Colonic mucosa (tissue), 4 donors: ENCODE data around the gene SNX5. TPM values are rescaled to one million over a fixed set of nuclear protein-coding genes. Genes with fewer than 3 reads are reported as not detected.

Experiments used
- DNase-seq: peaks from one replicate; pipeline ENCODE4 v3.0.0-alpha.2; 2020
- H3K27ac ChIP-seq: fragments of 200-600 bp; one replicate; pipeline ENCODE4 v1.8.0; 2021
- H3K27me3 ChIP-seq: fragments of 200-600 bp; one replicate; pipeline ENCODE4 v1.8.0; 2021
- H3K36me3 ChIP-seq: fragments of 200-600 bp; one replicate; pipeline ENCODE4 v1.8.0; 2021
- H3K4me1 ChIP-seq: fragments of 200-600 bp; one replicate; pipeline ENCODE4 v1.8.0; 2021; ENCODE audit warnings: mild to moderate bottlenecking
- H3K4me3 ChIP-seq: fragments of 200-600 bp; one replicate; pipeline ENCODE4 v1.8.0; 2021
- H3K9ac ChIP-seq, 2 donors: one replicate each; pipeline ENCODE4 v1.7.0; 2013; ENCODE audit warnings: control low read depth in 2 of 2, low read depth in 2 of 2, low read length in 2 of 2
- H3K9me3 ChIP-seq: fragments of 200-600 bp; one replicate; pipeline ENCODE4 v1.8.0; 2021
- intact Hi-C: fragments of 100-400 bp; cut with DNase I; formaldehyde crosslinking; loops from one replicate; pipeline ENCODE4 v1.14.1; 2022
- total RNA-seq, 2 donors: library from RNA; stranded (reverse); fragmentation: NEBNext Ultra II Directional in 1 of 2; extraction: Animal tissue kit (Norgen Biotek cat#: 25700) in 1 of 2; gene quantifications; one replicate each; pipeline ENCODE4 v1.2.1, GENCODE V29; 2021
- TF ChIP-seq, protein P1 (sequence below): fragments of 200-600 bp; IDR thresholded peaks from one replicate; pipeline ENCODE4 v1.8.0; 2022; ENCODE audit warnings: antibody characterized with exemption, mild to moderate bottlenecking
- donor health status: healthy.
- donor health status: DM: no; HTN: no; CAD: no.
- donor health status: DM: no; HTN: no; CAD: no.

Gene SNX5
- total RNA-seq, 2 donors from 2014 or later, result 116 to 119 TPM

DNA sequence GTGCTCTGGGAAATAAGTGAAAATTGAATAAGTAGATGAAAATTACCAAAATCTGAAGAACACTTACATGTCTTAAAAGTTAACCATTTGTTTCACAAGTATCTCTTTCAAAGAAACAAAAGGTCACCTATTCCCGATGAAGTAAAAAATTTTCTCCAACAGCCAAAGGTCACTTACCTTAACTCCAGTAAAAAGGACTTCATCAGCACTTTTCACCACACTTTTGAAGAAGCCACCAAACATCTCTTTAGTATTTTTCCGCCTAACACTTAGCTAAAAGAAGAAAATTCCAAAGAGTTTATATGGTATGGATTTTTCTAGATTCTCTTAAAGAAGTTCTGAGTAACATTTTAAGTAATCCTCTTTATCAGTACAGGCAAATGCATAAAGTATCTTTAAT, 17.3 kb downstream of the SNX5 start:
- DNase-seq, result no peak
- H3K4me3 ChIP-seq, result no peak overlapping the region
- H3K9me3 ChIP-seq, result no peaks in the 10 kb centered on the region
- H3K36me3 ChIP-seq, result peaks cover 20% of the 10 kb centered on the region
- intact Hi-C loops, result no loop called here
- no peak overlapping the region for H3K9ac ChIP-seq
- H3K27ac ChIP-seq, result no peak overlapping the region
- no peaks in the 10 kb centered on the region for H3K27me3 ChIP-seq
- TF ChIP-seq, protein P1, sequence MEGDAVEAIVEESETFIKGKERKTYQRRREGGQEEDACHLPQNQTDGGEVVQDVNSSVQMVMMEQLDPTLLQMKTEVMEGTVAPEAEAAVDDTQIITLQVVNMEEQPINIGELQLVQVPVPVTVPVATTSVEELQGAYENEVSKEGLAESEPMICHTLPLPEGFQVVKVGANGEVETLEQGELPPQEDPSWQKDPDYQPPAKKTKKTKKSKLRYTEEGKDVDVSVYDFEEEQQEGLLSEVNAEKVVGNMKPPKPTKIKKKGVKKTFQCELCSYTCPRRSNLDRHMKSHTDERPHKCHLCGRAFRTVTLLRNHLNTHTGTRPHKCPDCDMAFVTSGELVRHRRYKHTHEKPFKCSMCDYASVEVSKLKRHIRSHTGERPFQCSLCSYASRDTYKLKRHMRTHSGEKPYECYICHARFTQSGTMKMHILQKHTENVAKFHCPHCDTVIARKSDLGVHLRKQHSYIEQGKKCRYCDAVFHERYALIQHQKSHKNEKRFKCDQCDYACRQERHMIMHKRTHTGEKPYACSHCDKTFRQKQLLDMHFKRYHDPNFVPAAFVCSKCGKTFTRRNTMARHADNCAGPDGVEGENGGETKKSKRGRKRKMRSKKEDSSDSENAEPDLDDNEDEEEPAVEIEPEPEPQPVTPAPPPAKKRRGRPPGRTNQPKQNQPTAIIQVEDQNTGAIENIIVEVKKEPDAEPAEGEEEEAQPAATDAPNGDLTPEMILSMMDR, result no peak
- no peaks in the 10 kb centered on the region for H3K4me1 ChIP-seq

DNA sequence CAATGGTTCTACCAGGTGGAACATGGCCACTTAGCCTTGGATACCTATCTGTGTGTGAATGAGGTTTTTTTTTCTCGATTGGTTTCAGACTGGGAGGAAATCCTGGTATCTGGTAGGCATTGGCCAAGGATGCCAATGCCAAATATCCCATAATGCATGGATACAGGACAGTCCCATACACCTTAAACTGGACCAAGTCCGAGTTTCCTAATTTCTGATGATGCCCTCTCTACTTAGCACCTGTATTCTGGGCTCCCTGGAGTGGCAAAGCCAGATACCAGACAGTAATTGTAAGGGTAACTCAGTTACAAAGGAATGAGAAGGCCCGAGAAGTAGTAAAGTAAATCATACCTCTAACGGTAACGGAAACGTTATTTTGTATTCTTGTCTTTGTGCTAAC, 17.9 kb downstream of the SNX5 start:
- Histone ChIP-seq H3K27ac (no peak overlapping the region), H3K9ac (no peak overlapping the region), H3K4me3 (no peak overlapping the region), H3K27me3 (no peaks in the 10 kb centered on the region), H3K36me3 (peaks cover 25% of the 10 kb centered on the region), H3K9me3 (no peaks in the 10 kb centered on the region), H3K4me1 (no peaks in the 10 kb centered on the region)
- TF ChIP-seq, protein P1, result no peak
- DNase-seq, result no peak
- intact Hi-C loops, result no loop called here

DNA sequence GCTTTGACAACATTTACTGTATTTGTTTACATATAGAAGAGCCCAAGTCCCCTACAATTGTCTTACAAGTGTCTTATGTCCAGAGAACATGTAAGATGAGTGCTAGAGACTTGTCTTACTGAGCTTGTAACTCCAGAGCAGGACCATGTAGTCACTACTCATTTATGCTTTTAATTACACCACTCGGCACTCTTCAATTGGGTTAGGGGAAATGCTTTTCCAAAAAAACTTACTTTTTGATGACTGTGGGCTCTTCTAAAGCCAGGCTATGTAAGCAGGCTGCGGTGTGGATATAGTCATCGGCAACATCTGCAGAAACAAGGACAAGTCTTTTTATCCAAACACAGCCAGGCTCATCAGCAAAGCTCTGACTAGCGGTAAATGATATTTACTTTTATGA, 18.7 kb downstream of the SNX5 start:
- Histone ChIP-seq H3K9ac (no peak overlapping the region), H3K9me3 (no peaks in the 10 kb centered on the region), H3K36me3 (peaks cover 25% of the 10 kb centered on the region), H3K27me3 (no peaks in the 10 kb centered on the region), H3K4me3 (no peak overlapping the region), H3K27ac (no peak overlapping the region), H3K4me1 (no peaks in the 10 kb centered on the region)
- TF ChIP-seq, protein P1, result no peak
- intact Hi-C loops, result no loop called here
- no peak for DNase-seq

DNA sequence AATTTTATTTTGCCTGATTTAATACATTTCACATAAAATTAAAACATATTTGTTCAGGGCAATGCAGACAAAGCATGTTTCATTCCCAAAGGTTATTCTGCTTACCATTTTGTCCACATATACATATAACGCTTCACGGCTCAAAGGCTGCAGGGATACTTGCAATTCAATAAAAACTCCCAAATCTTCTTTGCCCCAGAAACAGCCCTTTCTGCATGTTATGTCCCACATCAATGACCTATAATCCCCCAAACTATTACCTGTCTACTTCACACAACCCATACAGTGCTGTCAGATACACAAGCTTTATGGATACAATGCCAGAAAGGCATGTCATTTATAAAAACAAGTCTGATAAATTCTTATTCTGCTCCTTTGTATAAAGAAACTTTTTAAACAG, 20.2 kb downstream of the SNX5 start:
- intact Hi-C loops, result no loop called here
- TF ChIP-seq, protein P1, result no peak
- Histone ChIP-seq H3K4me1 (no peaks in the 10 kb centered on the region), H3K4me3 (no peak overlapping the region), H3K9ac (no peak overlapping the region), H3K27ac (no peak overlapping the region), H3K27me3 (no peaks in the 10 kb centered on the region), H3K36me3 (peaks cover 32% of the 10 kb centered on the region), H3K9me3 (no peaks in the 10 kb centered on the region)
- DNase-seq, result no peak

DNA sequence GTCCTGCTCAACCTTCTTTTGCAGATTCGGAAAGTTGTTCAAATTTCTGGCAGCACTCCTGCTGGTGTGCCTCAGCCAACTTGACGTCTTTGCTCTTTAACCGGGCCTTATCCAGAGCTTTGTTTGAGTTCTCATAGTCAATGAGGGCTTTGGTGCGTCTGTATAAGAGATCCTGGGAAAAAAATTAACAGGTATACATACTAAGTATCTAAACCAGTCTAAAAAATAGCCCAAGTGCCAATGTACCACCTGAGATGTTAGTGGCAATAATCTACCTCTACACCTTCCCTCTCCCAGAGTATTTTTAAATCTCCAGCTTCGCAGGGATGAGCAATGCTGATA, 21.1 kb downstream of the SNX5 start:
- H3K36me3 ChIP-seq, result peaks cover 35% of the 10 kb centered on the region
- no peak overlapping the region for H3K27ac ChIP-seq
- no peaks in the 10 kb centered on the region for H3K4me1 ChIP-seq
- TF ChIP-seq, protein P1, result no peak
- H3K9me3 ChIP-seq, result no peaks in the 10 kb centered on the region
- H3K9ac ChIP-seq, result no peak overlapping the region
- no peaks in the 10 kb centered on the region for H3K27me3 ChIP-seq
- intact Hi-C loops, result no loop called here
- DNase-seq, result no peak
- no peak overlapping the region for H3K4me3 ChIP-seq
